ENCODE results near the gene CD6. TPM values are rescaled to one million over a fixed set of nuclear protein-coding genes. Genes with fewer than 3 reads are reported as not detected.

The CD6 gene
- total and polyA plus RNA-seq, 2 donors (not counting 3 experiments of a cell fraction or from before 2014, with no cell fraction given), result not detected

- no peaks in the 10 kb centered on the region for H3K4me1 ChIP-seq (ENCODE audit: control insufficient read depth, extremely low read depth, insufficient read depth, low read length)
- H3K27ac ChIP-seq (ENCODE audit: insufficient read depth, low read depth, low read length), result no peak overlapping the region
- no peak overlapping the region for H2AFZ ChIP-seq (ENCODE audit: low read depth, low read length)
- dilution Hi-C loops (cut with MboI; ENCODE audit: extremely low pct_ligation_motif_present, low sequenced_read_pairs), result no loop called here
- TF ChIP-seq POLR2A (IDR thresholded peaks at IDR 0.05; ENCODE audit: low read depth, low read length) (no peak), JUN (IDR thresholded peaks at IDR 0.05; ENCODE audit: borderline replicate concordance, insufficient read depth, insufficient read length, low read depth) (no peak), MAX (IDR thresholded peaks at IDR 0.05; ENCODE audit: insufficient read depth, insufficient read length) (no peak)
- no peaks in the 10 kb centered on the region for H3K9me3 ChIP-seq (replicated peaks; ENCODE audit: control insufficient read depth, insufficient read depth, low read length)
- ChIA-PET CTCF (interaction anchor here (1.3 kb wide), 1 partner anchor 65 kb away, joined by 3 read pairs; no protein-coding TSS in a partner anchor), POLR2A (no interaction called here)
- no peaks in the 10 kb centered on the region for H4K20me1 ChIP-seq (replicated peaks; ENCODE audit: control insufficient read depth, extremely low read depth, insufficient read depth, low read length)
- DNase-seq (ENCODE audit: low read depth, low spot score) (no peak), FAIRE-seq (no peak)
- intact Hi-C loops (cut with micrococcal nuclease), result loop anchor here (5.0 kb wide), 1 partner anchor 212 kb away; no protein-coding TSS in a partner anchor
- no TSS peak for BruUV-seq (replicated peaks)
- H3K27me3 ChIP-seq (ENCODE audit: control insufficient read depth in 2 of 2, insufficient read depth in 2 of 2, low read length in 2 of 2), result peaks cover 9 to 28% of the 10 kb centered on the region in 2 experiments
- no peak overlapping the region for H3K9ac ChIP-seq (replicated peaks; ENCODE audit: extremely low read depth, insufficient read depth, low read length)
- no peak overlapping the region for H3K4me2 ChIP-seq (ENCODE audit: insufficient read depth, low read length)
- H3K79me2 ChIP-seq (ENCODE audit: control insufficient read depth, insufficient read depth, low read length), result no peaks in the 10 kb centered on the region
- H3K9me1 ChIP-seq (replicated peaks; ENCODE audit: control insufficient read depth, extremely low read depth, insufficient read depth, low read length), result no peaks in the 10 kb centered on the region
- H3K4me3 ChIP-seq (replicated peaks in 1 of 3; ENCODE audit: insufficient read depth in 1 of 3, low read depth in 1 of 3, low read length in 3 of 3), result no peak overlapping the region
- H3K36me3 ChIP-seq (ENCODE audit: control insufficient read depth in 2 of 2, extremely low read depth in 1 of 2, insufficient read depth in 2 of 2, low read length in 2 of 2), result no peaks in the 10 kb centered on the region
Observed at GRCh38 chr11:60964801-60965200, 6.7 kb upstream of the CD6 start.

- no peaks in the 10 kb centered on the region for H3K4me1 ChIP-seq (ENCODE audit: control insufficient read depth, extremely low read depth, insufficient read depth, low read length)
- H3K4me3 ChIP-seq (replicated peaks in 1 of 3; ENCODE audit: insufficient read depth in 1 of 3, low read depth in 1 of 3, low read length in 3 of 3), result no peak overlapping the region
- no TSS peak for BruUV-seq (replicated peaks)
- H3K36me3 ChIP-seq (ENCODE audit: control insufficient read depth in 2 of 2, extremely low read depth in 1 of 2, insufficient read depth in 2 of 2, low read length in 2 of 2), result no peaks in the 10 kb centered on the region
- ChIA-PET POLR2A (no interaction called here), CTCF (interaction anchor here (1.0 kb wide), 1 partner anchor 207 kb away, joined by 3 read pairs; no protein-coding TSS in a partner anchor)
- no peak for DNase-seq (ENCODE audit: low read depth, low spot score)
- H4K20me1 ChIP-seq (replicated peaks; ENCODE audit: control insufficient read depth, extremely low read depth, insufficient read depth, low read length), result no peaks in the 10 kb centered on the region
- peaks cover 2 to 14% of the 10 kb centered on the region in 2 experiments for H3K27me3 ChIP-seq (ENCODE audit: control insufficient read depth in 2 of 2, insufficient read depth in 2 of 2, low read length in 2 of 2)
- no peak for FAIRE-seq
- H3K4me2 ChIP-seq (ENCODE audit: insufficient read depth, low read length), result no peak overlapping the region
- intact Hi-C loops (cut with micrococcal nuclease) (no loop called here), dilution Hi-C loops (cut with MboI; ENCODE audit: extremely low pct_ligation_motif_present, low sequenced_read_pairs) (no loop called here)
- no peak overlapping the region for H2AFZ ChIP-seq (ENCODE audit: low read depth, low read length)
- H3K27ac ChIP-seq (ENCODE audit: insufficient read depth, low read depth, low read length), result no peak overlapping the region
- TF ChIP-seq POLR2A (IDR thresholded peaks at IDR 0.05; ENCODE audit: low read depth, low read length) (no peak), GATA2 (IDR thresholded peaks at IDR 0.05; ENCODE audit: insufficient read depth, insufficient read length, low read depth, low read length) (no peak), FOS (IDR thresholded peaks at IDR 0.05; ENCODE audit: borderline replicate concordance, insufficient read depth, low read length) (no peak), POLR2AphosphoS5 (IDR thresholded peaks at IDR 0.05; ENCODE audit: insufficient read depth, low read depth, low read length) (no peak), JUN (IDR thresholded peaks at IDR 0.05; ENCODE audit: borderline replicate concordance, insufficient read depth, insufficient read length, low read depth) (no peak), MAX (IDR thresholded peaks at IDR 0.05; ENCODE audit: insufficient read depth, insufficient read length) (no peak), EZH2 (IDR thresholded peaks at IDR 0.05; ENCODE audit: borderline replicate concordance, low read depth, low read length, severe bottlenecking) (no peak), CTCF (IDR thresholded peaks at IDR 0.05; ENCODE audit: extremely low read depth in 1 of 2, insufficient read depth in 1 of 2, low read depth in 1 of 2, low read length in 2 of 2) (no peak), MYC (IDR thresholded peaks at IDR 0.05; ENCODE audit: low read depth, low read length) (no peak)
- H3K9me3 ChIP-seq (replicated peaks; ENCODE audit: control insufficient read depth, insufficient read depth, low read length), result no peaks in the 10 kb centered on the region
- no peaks in the 10 kb centered on the region for H3K79me2 ChIP-seq (ENCODE audit: control insufficient read depth, insufficient read depth, low read length)
- H3K9ac ChIP-seq (replicated peaks; ENCODE audit: extremely low read depth, insufficient read depth, low read length), result no peak overlapping the region
- H3K9me1 ChIP-seq (replicated peaks; ENCODE audit: control insufficient read depth, extremely low read depth, insufficient read depth, low read length), result no peaks in the 10 kb centered on the region
Observed at GRCh38 chr11:60966890-60967289, 4.6 kb upstream of the CD6 start.
